ENCODE measurements around the gene MMP7. TPM values are rescaled to one million over a fixed set of nuclear protein-coding genes. Genes with fewer than 3 reads are reported as not detected.

Gene MMP7
- polyA plus RNA-seq, 1 experiment = not detected

DNA sequence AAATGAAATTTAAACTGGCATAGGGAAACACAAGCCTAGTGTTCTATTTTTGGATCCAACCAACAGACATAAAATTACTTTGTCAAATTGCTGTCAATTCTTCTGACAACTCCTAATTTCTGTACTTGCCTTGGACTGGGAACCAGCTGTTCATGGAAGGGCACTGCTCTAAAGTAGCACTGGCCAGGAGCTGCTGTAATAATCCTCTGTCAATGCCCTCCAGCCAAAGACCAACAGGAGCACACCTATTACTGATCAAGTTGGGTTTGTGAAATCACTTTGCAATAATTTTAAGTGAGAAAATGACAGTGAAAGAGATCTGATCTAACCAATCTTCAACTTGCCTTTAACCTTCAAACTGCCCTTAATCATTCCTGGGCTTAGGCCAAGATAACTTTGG, 59.1 kb downstream of the MMP7 start:
- DNase-seq (ENCODE audit: low read depth, low spot score) = no peak
- ChIA-PET POLR2A (no interaction called here), CTCF (interaction anchor here (1.4 kb wide), 1 partner anchor 184 kb away, joined by 4 read pairs; no protein-coding TSS in a partner anchor)
- H3K9me3 ChIP-seq (ENCODE audit: control insufficient read depth, insufficient read depth, low read length) = no peaks in the 10 kb centered on the region
- no peak overlapping the region for H3K4me3 ChIP-seq (ENCODE audit: low read depth, low read length)
- H3K27ac ChIP-seq (ENCODE audit: low read depth, low read length) = no peak overlapping the region
- TF ChIP-seq, protein P1, sequence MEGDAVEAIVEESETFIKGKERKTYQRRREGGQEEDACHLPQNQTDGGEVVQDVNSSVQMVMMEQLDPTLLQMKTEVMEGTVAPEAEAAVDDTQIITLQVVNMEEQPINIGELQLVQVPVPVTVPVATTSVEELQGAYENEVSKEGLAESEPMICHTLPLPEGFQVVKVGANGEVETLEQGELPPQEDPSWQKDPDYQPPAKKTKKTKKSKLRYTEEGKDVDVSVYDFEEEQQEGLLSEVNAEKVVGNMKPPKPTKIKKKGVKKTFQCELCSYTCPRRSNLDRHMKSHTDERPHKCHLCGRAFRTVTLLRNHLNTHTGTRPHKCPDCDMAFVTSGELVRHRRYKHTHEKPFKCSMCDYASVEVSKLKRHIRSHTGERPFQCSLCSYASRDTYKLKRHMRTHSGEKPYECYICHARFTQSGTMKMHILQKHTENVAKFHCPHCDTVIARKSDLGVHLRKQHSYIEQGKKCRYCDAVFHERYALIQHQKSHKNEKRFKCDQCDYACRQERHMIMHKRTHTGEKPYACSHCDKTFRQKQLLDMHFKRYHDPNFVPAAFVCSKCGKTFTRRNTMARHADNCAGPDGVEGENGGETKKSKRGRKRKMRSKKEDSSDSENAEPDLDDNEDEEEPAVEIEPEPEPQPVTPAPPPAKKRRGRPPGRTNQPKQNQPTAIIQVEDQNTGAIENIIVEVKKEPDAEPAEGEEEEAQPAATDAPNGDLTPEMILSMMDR (IDR thresholded peaks at IDR 0.05; ENCODE audit: low read depth, low read length) = no peak
- no peaks in the 10 kb centered on the region for H3K27me3 ChIP-seq (ENCODE audit: control insufficient read depth, insufficient read depth, low read length)

Other genes starting within 250 kb of the MMP7 start
- 2.8 and 3.5 TPM in 2 replicates for gene BIRC3, start 213.3 kb downstream of the MMP7 start, polyA plus RNA-seq (2011; rRNA removed)
- gene BIRC2, start 183.5 kb downstream of the MMP7 start, polyA plus RNA-seq (2011; rRNA removed) = 53.2 and 64.3 TPM in 2 replicates
- 287 and 434 TPM in 2 replicates for gene TMEM123, start 78.0 kb downstream of the MMP7 start, polyA plus RNA-seq (2011; rRNA removed)
- gene MMP20, start 94.6 kb upstream of the MMP7 start, polyA plus RNA-seq (2011; rRNA removed) = not detected in 2 replicates
- gene MMP27, start 175.0 kb upstream of the MMP7 start, polyA plus RNA-seq (2011; rRNA removed) = not detected in 2 replicates
- gene MMP8, start 194.2 kb upstream of the MMP7 start, polyA plus RNA-seq (2011; rRNA removed) = 0.04 TPM in 1 of 2 replicates, not detected in the other
- gene MMP10, start 249.9 kb upstream of the MMP7 start, polyA plus RNA-seq (2011; rRNA removed) = 0.87 and 0.97 TPM in 2 replicates

All from AG04450 (cell line).